Dedifferentiated amniotic fluid mesenchymal stem cell (primary cell): ENCODE results near the gene ADGRB3.
"Not testable (repeated sequence)": the region's sequence is repeated elsewhere in the genome, so short reads cannot be mapped to it uniquely, and the experiment has no call there.

Source experiments
- DNase-seq: peaks from one replicate; pipeline ENCODE4 v3.0.0-alpha.2; 2016; ENCODE audit errors: extremely low spot score

Gene ADGRB3

GRCh38 chr6:68649669-68650068 is 14.6 kb downstream of the ADGRB3 start:
- DNase-seq = no peak

- DNase-seq = no peak
Measured at GRCh38 chr6:68650142-68650541, 15.1 kb downstream of the ADGRB3 start.

- no peak for DNase-seq
Measured at GRCh38 chr6:68651011-68651985, 16.2 kb downstream of the ADGRB3 start.

- no peak for DNase-seq
Measured at GRCh38 chr6:68652117-68652536, 17.0 kb downstream of the ADGRB3 start.

GRCh38 chr6:68653074-68653705 is 18.1 kb downstream of the ADGRB3 start:
- no peak for DNase-seq

DNA sequence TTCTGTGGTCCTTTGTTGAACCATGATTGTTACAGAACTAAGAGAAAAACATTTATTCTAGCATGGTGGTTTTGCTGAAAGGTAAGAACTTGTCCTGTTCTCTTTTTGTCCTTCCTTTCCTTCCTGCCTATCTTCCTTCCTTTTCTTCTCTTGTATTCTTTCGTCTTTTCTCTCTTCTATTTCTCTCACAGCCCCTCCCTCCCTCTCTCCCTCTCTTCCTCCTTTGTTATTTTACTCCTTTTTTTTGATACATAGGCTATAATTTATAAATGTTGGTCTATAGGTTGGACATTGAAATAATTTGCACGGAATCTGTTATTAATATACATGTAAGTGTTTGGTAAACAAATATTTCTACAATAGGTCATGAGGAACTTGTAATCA is 18.6 kb downstream of the ADGRB3 start:
- DNase-seq = no peak

- DNase-seq = no peak
Measured at GRCh38 chr6:68654134-68654533, 19.1 kb downstream of the ADGRB3 start.

- DNase-seq = no peak
Measured at GRCh38 chr6:68655028-68655427, 19.9 kb downstream of the ADGRB3 start.

DNA sequence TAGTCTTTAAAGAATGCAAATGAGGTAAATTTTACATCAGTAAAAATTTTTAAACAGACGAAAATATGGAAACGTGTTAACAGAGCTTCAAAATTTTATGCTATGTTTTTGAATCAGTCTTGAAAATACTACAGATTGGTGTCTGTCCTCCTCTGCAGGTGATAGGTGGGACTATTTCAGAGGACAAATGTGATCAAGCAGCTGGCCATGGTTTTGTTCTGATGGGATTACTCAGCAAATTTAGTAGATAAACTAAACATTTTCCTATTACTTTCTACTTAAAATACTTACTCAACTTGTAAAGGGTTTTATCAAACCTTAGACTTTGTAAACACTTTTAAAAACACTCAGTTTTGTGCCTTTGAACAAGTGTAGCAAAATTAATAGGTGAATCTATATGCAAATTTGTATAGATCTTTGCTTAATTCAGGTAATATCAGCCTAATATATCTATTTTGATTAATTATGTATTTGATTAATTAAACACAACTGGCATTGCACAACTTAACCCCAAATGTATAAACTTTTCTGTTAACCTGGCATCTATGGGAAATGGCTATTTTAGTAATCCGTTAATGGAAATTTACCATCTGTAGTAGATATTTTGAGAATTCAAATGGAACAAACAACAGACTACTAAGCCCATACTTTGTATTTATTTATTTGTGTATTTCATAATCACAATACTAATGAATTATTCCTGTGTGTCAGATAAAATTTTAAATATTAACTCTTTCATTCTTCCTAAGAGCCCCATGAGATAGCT is 22.5 kb downstream of the ADGRB3 start:
- no peak for DNase-seq

DNA sequence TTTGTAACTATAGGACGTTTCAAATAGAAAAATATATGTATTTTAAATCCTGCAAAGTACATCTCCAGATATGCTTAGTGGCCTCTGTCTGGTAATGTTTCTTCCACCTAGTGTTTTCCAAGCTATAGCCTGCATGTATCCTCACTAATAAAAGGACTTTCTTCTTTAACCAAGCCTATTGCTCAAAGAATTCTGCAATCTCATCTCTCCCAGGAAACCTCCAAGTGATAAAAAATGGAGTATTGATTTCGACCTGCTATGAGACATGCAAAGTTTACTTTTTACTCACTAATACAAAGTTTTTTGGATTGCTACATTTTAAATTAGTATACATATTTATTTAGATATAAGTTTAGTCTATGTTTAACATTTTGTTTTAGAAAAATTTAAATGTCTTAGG is 23.3 kb downstream of the ADGRB3 start:
- DNase-seq = no peak

- no peak for DNase-seq
Measured at GRCh38 chr6:68673255-68673654, 38.2 kb downstream of the ADGRB3 start.

- DNase-seq = no peak
Measured at GRCh38 chr6:68675548-68675947, 40.5 kb downstream of the ADGRB3 start.

GRCh38 chr6:68676094-68676493 is 41.0 kb downstream of the ADGRB3 start:
- DNase-seq = not testable (repeated sequence)

GRCh38 chr6:68677058-68677457 is 42.0 kb downstream of the ADGRB3 start:
- DNase-seq = no peak

GRCh38 chr6:68679399-68679798 is 44.3 kb downstream of the ADGRB3 start:
- DNase-seq = no peak

- DNase-seq = no peak
Measured at GRCh38 chr6:68680264-68680663, 45.2 kb downstream of the ADGRB3 start.

- no peak for DNase-seq
Measured at GRCh38 chr6:68689910-68690309, 54.8 kb downstream of the ADGRB3 start.

- no peak for DNase-seq
Measured at GRCh38 chr6:68691120-68691519, 56.0 kb downstream of the ADGRB3 start.

GRCh38 chr6:68693271-68693670 is 58.2 kb downstream of the ADGRB3 start:
- no peak for DNase-seq

- DNase-seq = no peak
Measured at GRCh38 chr6:68695403-68695802, 60.3 kb downstream of the ADGRB3 start.

GRCh38 chr6:68695838-68696237 is 60.8 kb downstream of the ADGRB3 start:
- no peak for DNase-seq

GRCh38 chr6:68697394-68697793 is 62.3 kb downstream of the ADGRB3 start:
- DNase-seq = no peak
